ENCODE measurements around the gene TBCK. TPM values are rescaled to one million over a fixed set of nuclear protein-coding genes. Genes with fewer than 3 reads are reported as not detected.

The TBCK gene
- total RNA-seq, 1 experiment from 2014 or later = 9.2 TPM

DNA sequence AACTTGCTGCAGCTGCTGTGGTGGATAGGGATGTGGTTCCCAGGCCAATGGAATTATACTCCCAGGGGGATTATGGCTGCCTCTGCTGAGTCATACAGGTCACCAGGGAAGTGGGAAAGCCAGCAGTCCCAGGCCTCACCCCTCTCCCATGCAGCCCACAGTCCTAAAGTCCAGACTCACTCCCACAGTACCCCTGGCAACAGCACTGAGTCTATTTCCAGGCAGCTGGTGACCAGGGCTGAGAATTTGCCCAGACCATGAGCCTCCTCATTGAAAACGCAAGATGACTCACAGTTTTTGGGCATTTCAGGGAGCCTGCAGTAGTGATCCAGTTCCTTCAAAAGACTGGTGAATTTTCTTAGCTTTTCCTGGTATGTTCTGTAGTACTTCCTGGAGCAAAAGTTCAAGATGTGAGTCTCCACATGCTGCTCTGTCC is 283.1 kb downstream of the TBCK start:
- Histone ChIP-seq H3K4me3 (no peak overlapping the region), H3K9me3 (no peaks in the 10 kb centered on the region; the same call in 1 of the 2 replicates), H3K27me3 (no peaks in the 10 kb centered on the region), H3K36me3 (no peaks in the 10 kb centered on the region)
- peak; percentile 80 for DNase-seq

GRCh38 chr4:106022454-106022853 is 293.6 kb downstream of the TBCK start:
- Histone ChIP-seq H3K9me3 (no peaks in the 10 kb centered on the region), H3K36me3 (no peaks in the 10 kb centered on the region), H3K4me3 (no peak overlapping the region), H3K27me3 (no peaks in the 10 kb centered on the region)
- DNase-seq = no peak

- Histone ChIP-seq H3K9me3 (no peaks in the 10 kb centered on the region), H3K36me3 (no peaks in the 10 kb centered on the region), H3K4me3 (no peak overlapping the region), H3K27me3 (no peaks in the 10 kb centered on the region)
- DNase-seq = no peak
Observed at GRCh38 chr4:106021737-106022410, 294.1 kb downstream of the TBCK start.

GRCh38 chr4:106019771-106020170 is 296.2 kb downstream of the TBCK start:
- Histone ChIP-seq H3K9me3 (no peaks in the 10 kb centered on the region), H3K27me3 (no peaks in the 10 kb centered on the region), H3K4me3 (no peak overlapping the region), H3K36me3 (no peaks in the 10 kb centered on the region)
- DNase-seq = no peak

- DNase-seq = no peak
- H3K27me3 ChIP-seq = no peaks in the 10 kb centered on the region
- no peak overlapping the region for H3K4me3 ChIP-seq
- no peaks in the 10 kb centered on the region for H3K36me3 ChIP-seq
- no peaks in the 10 kb centered on the region for H3K9me3 ChIP-seq
Observed at GRCh38 chr4:106017975-106018374, 298.0 kb downstream of the TBCK start.

DNA sequence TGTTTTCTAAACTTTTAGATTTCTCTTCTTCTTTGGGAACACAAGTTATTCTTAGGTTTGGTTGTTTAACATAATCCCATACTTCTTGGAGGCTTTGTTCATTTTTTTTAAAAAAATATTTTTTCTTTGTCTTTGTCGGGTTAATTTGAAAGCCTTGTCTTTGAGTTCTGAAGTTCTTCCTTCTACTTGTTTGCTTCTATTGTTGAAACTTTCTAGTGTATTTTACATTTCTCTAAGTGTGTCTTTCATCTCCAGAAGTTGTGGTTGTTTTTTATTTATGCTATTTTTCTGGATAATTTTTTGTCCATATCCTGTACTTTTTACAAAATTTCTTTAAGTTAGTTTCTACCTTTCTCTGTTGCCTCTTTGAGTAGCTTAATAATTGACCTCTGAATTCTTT is 304.6 kb downstream of the TBCK start:
- no peak for DNase-seq

GRCh38 chr4:106010761-106011160 is 305.2 kb downstream of the TBCK start:
- Histone ChIP-seq H3K4me3 (no peak overlapping the region), H3K9me3 (no peaks in the 10 kb centered on the region), H3K27me3 (no peaks in the 10 kb centered on the region), H3K36me3 (no peaks in the 10 kb centered on the region)
- no peak for DNase-seq

More for the DNA sequence above, 304.6 kb downstream of the TBCK start:
- no peaks in the 10 kb centered on the region for H3K9me3 ChIP-seq
- no peaks in the 10 kb centered on the region for H3K36me3 ChIP-seq
- no peak overlapping the region for H3K4me3 ChIP-seq
- H3K27me3 ChIP-seq = no peaks in the 10 kb centered on the region

GRCh38 chr4:106002994-106003393 is 313.0 kb downstream of the TBCK start:
- no peak overlapping the region for H3K4me3 ChIP-seq
- no peak for DNase-seq

DNA sequence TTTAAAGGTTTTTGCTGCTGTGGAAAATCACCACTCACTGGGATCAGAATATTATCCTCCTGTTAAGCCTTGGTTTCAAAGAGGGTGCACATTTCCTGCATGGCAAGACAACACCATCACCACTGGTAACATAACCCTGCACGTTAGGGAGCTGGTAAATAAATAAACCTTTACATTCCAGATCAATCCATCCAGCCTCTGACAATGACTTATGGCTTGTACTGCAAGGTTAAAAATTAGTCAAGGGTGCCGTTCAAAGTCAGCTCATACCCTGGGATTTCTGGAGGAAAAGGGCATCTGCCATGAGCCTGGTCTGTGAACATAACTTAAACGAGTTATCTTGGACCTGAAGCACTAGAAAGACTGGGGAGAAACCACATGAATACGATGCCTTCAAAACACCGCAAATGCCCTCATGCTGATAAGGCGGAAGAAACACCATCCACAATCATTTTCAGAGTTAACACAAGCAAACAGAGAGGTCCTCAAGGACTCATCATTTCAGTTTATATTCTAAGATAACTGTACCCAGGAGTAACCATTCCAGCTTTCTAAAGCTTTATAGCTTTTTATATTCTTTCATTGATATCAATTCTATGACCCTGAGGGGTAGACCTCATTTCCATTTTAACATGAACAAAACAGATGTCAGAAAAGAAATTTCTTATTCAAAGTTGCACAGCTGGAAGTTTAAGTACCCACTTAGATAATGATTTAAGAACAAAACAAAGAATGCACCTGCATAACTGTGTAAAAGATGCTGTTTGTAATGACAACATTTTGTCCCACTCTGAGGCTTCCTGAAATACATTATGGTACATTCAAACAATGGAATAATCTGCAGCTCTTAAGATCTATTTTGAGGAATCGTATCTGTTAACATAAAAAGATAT is 317.6 kb downstream of the TBCK start:
- Histone ChIP-seq H3K27me3 (no peaks in the 10 kb centered on the region), H3K36me3 (no peaks in the 10 kb centered on the region), H3K4me3 (no peak overlapping the region), H3K9me3 (no peaks in the 10 kb centered on the region)
- no peak for DNase-seq

More at GRCh38 chr4:106002994-106003393, 313.0 kb downstream of the TBCK start:
- Histone ChIP-seq H3K9me3 (no peaks in the 10 kb centered on the region), H3K36me3 (no peaks in the 10 kb centered on the region), H3K27me3 (no peaks in the 10 kb centered on the region)

- H3K9me3 ChIP-seq = no peaks in the 10 kb centered on the region
- DNase-seq = no peak
- no peak overlapping the region for H3K4me3 ChIP-seq
Observed at GRCh38 chr4:105996845-105997244, 319.2 kb downstream of the TBCK start.

DNA sequence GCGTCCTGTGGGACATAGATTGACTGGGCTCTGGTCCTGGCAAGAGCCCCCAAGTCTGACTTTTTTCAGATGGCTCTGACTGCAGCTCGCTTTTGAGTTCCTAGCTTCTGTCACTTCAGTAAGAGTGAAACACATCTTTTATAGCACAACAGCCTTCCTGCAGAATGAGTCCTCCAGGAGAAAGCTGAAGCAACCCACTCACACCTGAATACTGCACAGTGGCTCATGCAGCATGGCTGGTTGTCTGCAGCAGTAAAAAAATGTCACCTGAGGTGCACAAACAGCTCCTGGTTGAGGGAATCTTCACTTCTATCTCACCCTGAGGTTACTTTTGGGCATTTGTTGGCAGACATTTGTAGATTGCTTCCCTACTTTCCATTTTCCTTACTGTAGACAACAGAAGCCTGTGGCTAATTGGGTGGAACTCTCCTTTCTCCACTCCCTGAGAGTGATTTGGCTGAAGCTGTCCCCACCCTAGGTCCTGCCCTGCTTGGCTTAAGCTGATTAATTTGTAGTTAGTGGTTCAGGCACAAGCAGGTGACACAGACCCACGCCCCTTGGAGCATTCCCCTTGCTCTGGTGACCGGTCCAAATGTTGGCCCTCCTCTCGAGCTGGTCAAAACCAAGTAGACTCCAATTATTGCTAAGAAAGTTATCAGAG is 321.0 kb downstream of the TBCK start:
- H3K36me3 ChIP-seq = no peaks in the 10 kb centered on the region
- H3K9me3 ChIP-seq = no peaks in the 10 kb centered on the region
- no peak overlapping the region for H3K4me3 ChIP-seq
- H3K27me3 ChIP-seq = no peaks in the 10 kb centered on the region
- no peak for DNase-seq

More at GRCh38 chr4:105996845-105997244, 319.2 kb downstream of the TBCK start:
- Histone ChIP-seq H3K36me3 (no peaks in the 10 kb centered on the region), H3K27me3 (no peaks in the 10 kb centered on the region)

DNA sequence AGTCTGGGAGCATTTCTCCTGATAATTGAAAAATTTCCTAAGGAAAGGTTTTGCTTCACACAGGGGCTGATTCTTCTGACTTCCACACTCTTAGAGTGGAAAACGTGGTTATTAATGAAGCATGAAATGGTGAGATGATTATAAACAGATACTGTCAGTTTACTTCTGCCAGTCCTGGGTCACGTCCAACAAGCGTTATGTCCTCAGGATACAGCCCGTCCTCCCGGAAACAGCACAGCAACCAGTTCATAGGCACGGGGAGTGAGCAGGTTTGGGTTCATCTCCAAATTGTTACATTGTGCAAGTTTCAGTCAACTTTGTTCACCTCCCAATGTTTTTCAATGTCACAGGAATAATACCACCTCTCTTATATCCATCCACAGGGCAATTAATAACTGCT is 321.9 kb downstream of the TBCK start:
- DNase-seq = no peak
- no peaks in the 10 kb centered on the region for H3K9me3 ChIP-seq
- H3K4me3 ChIP-seq = no peak overlapping the region
- no peaks in the 10 kb centered on the region for H3K36me3 ChIP-seq
- H3K27me3 ChIP-seq = no peaks in the 10 kb centered on the region

GRCh38 chr4:105992641-105993305 is 323.2 kb downstream of the TBCK start:
- no peaks in the 10 kb centered on the region for H3K27me3 ChIP-seq
- H3K36me3 ChIP-seq = no peaks in the 10 kb centered on the region
- DNase-seq = no peak
- H3K4me3 ChIP-seq = no peak overlapping the region
- no peaks in the 10 kb centered on the region for H3K9me3 ChIP-seq

DNA sequence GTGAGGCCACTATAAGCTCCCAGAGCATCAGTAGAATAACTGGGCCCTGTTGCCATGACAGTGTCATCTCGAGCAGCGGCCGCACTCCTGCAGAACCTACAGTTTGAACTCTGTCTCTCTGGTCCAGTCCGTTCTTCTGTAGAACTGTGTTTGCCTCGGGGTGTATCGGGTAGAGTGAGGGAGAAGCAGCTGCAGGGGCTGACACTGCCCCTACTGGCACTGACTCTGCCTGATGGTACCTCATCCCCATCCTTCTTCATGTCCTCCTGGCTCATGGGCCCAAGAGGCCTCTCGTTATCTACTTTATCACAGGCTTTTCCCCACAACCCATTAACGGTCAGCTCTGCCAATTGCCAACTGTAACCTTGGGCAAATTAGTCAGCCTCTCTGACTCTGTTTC is 324.3 kb downstream of the TBCK start:
- no peaks in the 10 kb centered on the region for H3K36me3 ChIP-seq
- DNase-seq = no peak
- no peaks in the 10 kb centered on the region for H3K9me3 ChIP-seq
- no peak overlapping the region for H3K4me3 ChIP-seq
- H3K27me3 ChIP-seq = no peaks in the 10 kb centered on the region

Data from MG63 (cell line).